Stimulated activated CD4-positive, alpha-beta T cell treated with anti-CD3 and anti-CD28 coated beads, TNF-alpha, amount 100 ng/mL, for 48 hours (primary cell): ENCODE results near the gene NAT14.
"Not testable (repeated sequence)": the region's sequence is repeated elsewhere in the genome, so short reads cannot be mapped to it uniquely, and the experiment has no call there.

Source experiments
- DNase-seq, 3 donors: peaks; one replicate each; pipeline ENCODE4 v3.0.0-alpha.2; 2020; ENCODE audit warnings: low read depth in 3 of 3

The NAT14 gene, protein sequence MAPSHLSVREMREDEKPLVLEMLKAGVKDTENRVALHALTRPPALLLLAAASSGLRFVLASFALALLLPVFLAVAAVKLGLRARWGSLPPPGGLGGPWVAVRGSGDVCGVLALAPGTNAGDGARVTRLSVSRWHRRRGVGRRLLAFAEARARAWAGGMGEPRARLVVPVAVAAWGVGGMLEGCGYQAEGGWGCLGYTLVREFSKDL

DNA sequence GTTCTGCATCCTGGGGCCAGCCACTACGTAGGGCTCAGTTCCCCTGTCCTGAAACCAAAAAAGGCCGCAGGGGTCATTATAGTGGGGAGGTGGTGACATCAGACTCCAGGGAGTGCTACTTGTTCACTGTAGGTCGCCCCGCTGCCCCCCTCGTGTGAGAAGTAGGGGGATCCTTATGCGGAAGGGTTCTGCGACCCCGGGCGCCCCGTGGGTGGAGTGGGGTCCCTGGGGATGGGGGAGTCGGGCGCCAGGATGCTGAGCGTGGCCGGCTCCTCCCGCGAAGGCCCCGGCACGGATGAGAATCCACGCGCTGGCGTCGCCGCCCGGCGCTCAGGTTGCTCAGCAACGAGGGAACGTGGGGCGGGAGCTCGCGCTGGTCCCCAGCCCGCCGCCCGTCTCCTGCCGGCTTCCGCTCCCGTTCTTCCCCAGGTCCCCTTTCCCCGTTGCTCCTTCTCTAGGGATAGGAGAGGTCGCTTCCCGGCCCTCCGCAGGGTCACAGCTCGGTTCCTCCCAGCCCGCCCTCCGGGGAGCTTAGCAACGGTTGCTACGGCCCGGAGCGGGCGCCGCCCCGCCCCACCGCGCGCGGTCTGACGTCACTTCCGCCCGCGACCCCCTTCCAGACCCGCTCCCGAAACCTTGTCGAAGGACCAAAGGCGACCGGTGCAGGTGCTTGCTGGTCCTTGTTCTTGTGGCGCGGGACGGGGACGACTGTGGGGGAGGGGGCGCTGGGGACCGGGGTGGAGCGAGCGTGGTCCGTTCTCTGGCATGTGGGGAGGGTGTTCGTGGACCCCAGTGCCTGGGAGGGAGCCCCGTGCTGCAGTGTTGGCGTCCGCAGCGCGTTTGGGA is at the start of gene NAT14:
Gene NAT14, plus strand, starts transcription at position 596 of the 846 bp plus-strand sequence. CDS start 521 bp downstream, outside the sequence.
- DNase-seq: peak; percentile 32 to 54 (median 44)

DNA sequence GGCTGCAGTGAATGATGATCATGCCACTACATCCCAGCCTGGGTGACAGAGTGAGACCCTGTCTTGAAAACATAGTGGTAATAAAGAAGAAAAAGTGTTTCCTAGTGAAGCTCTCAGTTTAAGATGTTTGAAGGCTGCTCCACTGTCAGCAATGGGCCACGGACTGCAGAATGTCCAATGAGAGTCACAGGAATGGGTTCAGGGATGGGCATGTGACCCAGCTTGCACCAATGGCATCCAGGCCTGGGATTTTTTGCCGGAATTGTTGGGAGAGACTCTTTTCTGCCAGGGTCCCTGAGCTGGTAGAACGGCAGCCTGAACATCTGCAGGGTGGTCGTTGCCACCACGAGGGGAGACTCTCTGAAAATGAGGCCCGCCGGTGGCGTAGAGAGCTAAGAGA is 48.1 kb upstream of the NAT14 start:
- no peak for DNase-seq

GRCh38 chr19:55437410-55437809 is 47.6 kb upstream of the NAT14 start:
- DNase-seq: no peak

DNA sequence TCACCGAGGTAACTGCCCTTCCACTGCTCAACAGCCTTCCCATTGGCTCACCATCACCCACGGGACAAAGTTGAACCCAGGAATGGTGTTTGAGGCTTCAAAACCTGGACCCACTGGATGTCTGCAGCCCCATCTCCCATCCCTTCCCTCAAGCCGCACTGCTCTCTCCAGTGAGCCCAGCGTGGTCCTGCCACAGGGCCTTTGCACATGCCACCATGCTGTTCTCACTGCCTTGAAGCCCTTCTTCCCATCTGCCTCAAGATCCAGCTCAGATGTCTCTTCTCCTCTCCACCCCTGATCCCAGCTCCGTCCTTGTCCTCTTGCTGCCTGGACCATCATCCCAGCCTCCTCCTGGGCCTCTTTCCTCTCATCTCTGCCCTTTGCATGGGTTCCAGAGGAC is 45.9 kb upstream of the NAT14 start:
- no peak for DNase-seq

- DNase-seq: no peak
These were observed 44.4 kb upstream of the NAT14 start for GRCh38 chr19:55440411-55441105.

GRCh38 chr19:55441319-55441691 is 43.7 kb upstream of the NAT14 start:
- DNase-seq: no peak

- no peak for DNase-seq
These were observed 43.2 kb upstream of the NAT14 start for GRCh38 chr19:55441692-55442321.

DNA sequence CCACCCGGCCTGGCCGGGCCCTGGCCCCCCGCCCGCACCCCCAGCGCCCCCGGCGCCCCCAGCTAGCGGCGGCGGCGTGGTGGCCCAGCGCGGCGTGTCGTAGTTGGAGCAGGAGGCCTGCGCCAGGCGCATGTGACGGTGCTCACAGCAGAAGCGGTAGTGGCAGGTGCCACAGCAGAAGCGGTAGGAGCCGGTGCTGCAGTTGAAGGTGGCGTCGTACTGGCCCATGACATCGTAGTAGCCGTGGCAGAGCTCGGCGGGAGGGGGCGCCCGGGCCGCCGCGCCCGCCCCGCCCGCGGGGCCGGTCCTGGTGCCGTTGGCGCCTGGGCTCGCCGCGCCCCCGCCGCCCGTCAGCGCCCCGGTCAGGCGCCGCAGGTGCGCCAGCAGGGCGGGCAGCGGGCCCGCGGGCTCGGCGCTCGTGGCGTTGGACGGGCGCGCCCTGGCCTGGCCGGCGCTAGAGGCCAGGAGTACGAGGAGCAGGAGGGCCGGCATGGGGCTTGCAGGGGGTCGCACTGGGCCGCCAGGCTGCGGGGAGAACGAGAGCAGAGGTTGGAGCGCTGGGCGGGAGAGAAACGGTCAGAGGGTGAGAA is 42.5 kb upstream of the NAT14 start:
- DNase-seq: no peak

DNA sequence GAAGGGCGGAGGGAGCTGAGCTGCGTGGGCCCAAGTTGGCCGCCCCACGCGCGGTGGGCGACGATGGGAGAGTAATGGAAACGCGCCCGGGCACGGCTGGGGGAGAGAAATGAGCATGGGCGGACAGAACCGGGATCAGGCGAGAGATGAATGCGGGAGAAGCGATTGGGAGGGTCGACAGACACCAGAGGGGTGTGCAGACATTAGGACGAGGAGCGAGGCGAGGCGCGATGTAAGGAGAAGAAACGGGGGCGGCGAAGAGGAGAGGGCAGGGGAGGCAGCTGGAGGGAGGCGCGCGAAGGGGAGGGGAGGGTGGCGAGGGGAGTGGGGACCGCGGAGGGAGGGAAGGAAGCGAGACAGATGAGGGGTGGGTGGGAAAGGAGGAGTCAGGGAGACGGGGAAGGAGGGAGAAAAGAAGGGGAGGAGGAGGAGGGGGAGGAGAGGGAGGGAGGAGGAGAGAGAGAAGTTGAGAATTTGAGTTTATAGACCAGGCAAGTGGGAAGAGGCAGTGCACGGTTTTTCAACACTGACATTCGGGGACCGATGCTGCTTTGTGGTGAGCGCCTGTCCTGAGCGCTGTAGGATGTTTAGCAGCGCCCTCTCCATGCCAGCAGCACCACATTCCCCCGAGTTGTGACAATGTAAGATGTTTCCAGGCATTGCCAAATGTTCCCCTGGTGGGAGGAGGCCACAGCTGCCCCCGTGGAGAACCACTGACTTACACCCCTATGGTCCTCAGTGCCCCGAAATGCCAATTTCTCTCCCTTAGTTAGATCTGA is 41.8 kb upstream of the NAT14 start, which contains the start of gene SHISA7:
Gene SHISA7, minus strand, starts transcription at position 256 of the 779 bp plus-strand sequence. CDS start 437 bp downstream, outside the sequence.
- DNase-seq: no peak

GRCh38 chr19:55443824-55444480 is 41.0 kb upstream of the NAT14 start:
- no peak for DNase-seq

DNA sequence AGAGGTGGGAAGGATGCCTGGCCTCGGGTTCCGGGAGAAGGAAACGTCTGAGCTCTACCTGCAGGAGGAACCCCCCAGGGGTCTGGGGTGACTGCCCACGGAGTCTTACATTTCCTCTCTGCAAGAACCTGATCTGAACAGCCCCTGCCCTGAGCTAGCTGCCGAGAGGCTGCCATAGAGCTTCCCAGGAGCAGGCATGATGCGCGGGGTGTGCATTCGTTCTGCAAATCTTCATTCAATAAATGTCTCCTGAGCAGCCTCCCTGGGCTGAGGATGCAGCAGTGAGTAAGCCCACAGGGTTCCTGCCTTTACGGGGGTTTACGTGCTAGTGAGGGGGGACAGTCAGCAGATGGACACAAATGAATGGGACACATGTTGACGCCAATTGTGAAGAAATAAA is 40.3 kb upstream of the NAT14 start:
- no peak for DNase-seq

DNA sequence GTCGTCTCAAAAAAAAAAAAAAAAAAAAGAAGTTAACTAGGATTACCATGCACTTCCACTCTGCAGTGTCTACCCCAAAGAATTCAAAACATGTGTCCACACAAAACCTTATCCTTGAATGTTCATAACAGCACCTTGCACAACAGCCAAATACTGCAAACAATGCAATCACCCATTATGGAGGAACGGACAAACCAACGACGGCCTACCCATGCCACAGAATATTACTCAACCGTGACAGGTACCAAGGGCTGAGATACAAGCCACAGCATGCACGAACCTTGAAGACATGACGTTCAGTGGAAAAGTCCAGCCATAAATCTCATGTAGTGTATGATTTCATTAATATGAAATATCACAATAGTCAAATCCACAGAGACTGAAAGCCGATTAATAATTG is 38.9 kb upstream of the NAT14 start:
- no peak for DNase-seq

DNA sequence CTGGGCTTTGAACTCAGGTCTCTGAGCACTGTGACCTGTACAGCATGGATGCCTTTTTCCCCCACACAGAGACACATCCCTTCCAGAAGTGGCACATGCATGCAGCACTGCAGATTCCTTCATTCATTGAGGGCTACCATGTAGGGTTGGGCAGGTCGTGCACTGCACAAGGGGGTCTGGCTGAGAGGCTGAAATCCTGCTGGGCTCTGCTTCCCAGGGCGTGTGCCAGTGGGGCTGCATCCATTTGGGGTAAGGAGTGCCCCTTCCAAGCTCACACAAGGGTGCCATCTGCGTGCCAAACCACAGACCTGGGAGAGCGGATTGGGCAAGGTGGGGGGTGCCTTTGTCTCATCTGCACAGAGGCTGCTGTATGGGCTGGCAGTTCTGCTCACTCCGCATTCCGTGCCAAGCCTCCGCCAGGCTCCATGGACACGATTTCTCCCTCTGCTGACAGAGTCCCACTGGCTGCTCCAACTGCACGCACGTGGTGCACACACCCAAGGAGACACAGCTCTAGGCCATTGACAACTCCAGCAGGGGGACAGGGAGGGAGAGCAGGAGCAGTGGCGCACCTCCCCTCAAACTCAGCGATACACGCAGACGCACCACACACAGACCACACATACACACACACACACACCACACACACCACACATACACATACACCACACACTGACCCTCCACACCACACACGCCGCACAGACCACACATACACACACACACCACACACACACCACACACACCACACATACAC is 37.4 kb upstream of the NAT14 start:
- no peak for DNase-seq

- DNase-seq: not testable (repeated sequence)
These were observed 36.9 kb upstream of the NAT14 start for GRCh38 chr19:55448175-55448490.

GRCh38 chr19:55449469-55449868 is 35.5 kb upstream of the NAT14 start:
- no peak for DNase-seq

DNA sequence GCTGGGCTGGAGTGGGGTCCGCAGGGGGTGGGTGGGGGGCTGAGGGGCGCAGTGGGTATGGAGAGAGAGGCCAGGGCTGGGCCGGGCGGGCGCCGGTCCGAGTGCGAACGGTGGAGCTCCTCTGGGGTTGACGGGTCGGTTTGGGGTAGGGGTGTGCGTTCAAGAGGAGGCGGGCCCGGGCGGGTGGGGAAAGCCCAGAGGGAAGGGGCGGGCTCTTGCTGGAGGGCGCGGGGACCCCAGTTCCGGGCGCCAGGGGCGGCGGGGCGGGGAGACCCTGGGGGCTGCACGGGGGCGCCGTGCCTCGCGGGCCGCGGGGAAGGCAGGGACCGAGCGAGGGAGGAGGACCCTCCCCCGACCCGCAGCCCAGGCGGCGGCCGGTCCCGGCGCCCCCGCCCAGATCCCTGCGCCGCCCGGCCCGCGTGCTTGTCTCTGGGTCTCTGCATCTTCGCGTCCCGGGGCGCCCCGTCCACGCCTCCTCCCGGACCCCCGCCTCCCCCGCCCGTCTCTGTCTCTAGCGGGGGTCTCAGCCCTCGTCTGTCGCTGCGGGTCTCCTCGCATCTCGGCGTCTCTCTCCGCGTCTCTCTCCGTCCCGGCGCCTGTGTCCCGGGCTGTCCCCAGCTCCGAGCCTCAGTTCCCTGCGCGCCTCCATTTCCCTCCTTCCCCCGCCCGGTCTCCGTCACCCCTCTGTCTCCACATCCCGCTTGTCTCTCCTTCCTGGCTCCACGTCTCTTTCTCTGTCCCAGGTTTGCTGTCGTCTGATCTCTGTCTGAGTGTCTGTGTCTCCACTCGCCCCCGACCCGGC is 33.6 kb upstream of the NAT14 start:
- DNase-seq: no peak

DNA sequence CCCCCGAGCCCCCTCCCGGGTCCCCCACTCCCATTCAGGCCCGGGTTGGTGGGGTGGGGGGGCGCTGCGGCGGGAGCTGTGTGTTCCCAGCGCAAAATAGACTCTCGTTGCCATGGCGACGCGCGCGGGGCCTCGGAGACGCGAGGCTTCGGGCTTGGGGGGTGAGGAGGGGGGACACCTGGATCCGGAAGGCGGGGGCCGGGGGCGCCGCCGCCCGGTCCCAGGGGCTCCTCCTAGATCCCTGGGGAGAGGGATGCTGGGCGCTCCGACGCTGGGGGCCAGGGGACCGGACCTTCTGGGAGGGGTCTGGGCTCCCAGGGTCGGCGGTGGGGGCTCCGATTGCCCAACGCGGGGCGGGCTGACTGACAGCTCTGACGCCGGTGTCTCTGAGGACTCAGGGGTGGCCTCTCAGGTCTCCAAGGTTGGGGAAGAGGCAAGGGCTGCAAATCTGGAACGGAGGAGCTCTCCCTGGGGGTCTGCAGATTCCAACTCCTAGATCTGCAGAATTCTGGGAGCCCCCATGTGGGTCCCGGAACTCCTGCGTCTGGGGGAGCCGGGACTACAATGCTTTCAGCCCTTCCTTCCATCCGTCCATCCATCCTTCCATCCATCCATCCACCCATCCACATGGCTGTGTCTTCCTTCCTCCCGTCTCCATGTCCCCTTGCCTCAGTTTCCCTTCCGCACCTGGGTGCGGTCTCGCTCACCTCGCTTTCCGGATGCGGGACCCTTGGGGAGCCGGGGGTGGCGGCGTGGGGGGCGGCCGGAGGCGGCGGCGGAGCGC is 32.8 kb upstream of the NAT14 start:
- DNase-seq: no peak

GRCh38 chr19:55452749-55453346 is 32.1 kb upstream of the NAT14 start:
- DNase-seq: peak in 1 of 3 donors; percentile 37
